NCI-H345 treated with DMSO at 0.1 percent for 48 hours (cell line): ENCODE data around the gene NOL4L.
"Not testable (repeated sequence)": the region's sequence is repeated elsewhere in the genome, so short reads cannot be mapped to it uniquely, and the experiment has no call there.

Source experiments
- DNase-seq: peaks from one replicate; lab custom pipeline; 2025; ENCODE audit not compliant: unreplicated experiment; lab: John Stamatoyannopoulos, UW

NOL4L gene

GRCh38 chr20:32474009-32474716 is 111.0 kb downstream of the NOL4L start:
- DNase-seq: no peak

GRCh38 chr20:32473231-32474008 is 111.7 kb downstream of the NOL4L start:
- DNase-seq: no peak

DNA sequence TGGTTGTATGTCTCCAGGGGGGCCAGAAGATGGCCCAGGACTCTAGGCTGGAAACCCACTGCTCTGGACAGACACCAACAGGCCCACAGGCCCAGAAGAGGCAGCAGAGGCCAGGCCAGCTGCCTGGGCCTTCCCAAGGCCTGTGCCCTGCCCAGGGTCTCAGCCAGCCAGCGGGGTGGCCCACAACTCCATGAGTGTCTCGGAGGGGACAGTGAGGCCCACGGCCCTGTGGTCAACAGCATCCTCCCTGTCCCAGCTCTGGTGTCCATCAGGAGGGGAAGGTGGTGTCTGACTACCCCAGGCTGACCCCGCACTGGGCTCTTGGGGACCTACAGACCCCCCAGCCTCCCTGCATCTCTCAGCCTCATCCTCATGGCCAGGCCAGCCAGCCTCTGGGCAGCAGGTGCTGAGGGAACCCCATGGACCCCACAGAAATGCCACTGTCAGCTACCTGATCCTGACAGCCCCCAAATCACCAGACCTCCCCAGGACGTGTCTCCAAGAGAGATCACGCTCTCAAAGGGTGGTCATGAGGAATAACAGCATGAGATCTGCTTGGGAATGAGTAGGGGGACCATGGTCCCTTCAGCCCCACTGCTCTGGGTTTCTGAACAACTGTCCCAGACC is 112.4 kb downstream of the NOL4L start:
- DNase-seq: no peak

DNA sequence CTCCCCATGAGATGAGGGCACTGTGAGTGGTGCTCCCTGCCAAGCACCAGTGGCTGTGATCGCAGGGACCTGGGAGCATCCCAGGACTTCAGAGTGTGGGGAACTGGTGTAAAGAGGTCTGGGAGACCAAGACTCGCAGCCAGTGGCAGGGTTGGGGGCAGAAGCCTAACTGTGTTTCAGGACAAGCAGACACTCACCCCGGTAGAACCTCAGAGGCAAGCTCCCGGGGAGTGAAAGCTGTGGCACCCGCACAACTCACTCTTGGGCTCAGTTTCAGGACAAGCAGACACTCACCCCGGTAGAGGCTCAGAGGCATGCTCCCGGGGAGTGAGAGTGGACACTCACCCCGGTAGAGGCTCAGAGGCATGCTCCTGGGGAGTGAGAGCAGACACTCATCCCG is 114.2 kb downstream of the NOL4L start:
- DNase-seq: no peak

DNA sequence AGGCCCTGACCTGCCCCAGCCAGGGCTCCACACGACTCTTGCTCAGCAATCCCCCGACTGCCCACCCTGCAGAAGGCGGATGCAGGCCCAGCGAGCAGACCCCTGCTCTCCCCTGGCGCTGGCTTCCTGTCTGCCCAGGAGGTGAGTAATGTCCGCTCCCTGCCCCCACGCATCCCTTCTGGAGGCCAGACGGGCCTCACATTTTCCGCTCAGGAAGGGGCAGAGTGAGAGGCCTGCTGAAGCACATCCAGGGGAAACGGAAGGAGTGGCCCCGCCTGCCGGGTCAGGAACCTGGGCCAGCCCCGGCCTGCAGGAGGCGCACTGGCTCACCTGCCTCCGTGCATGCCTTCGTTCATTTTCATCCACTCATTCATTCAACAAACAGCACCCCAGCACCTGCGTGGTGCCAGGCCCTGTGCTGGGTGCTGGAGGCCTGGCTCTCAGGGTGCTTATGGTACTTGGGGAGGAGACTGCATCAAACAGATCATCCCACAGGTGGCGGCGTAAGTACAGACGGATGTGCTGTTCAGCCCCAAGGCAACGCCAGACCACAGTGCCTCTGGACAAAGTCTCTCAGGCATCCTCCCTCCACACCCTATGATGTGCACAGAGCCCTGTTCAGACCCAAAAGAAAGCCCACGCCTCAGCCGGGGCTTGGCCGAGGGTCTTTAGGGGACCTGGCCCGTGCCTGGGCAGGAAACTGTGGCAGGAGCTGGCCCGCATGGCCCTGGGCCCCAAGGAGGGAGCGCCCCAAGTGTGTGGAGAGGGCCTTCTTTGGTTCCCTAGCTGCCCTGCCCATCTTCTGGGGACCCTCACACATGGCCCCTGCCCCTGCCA is 114.9 kb downstream of the NOL4L start:
- DNase-seq: no peak

GRCh38 chr20:32468860-32469259 is 116.3 kb downstream of the NOL4L start:
- no peak for DNase-seq

GRCh38 chr20:32468313-32468640 is 116.9 kb downstream of the NOL4L start:
- DNase-seq: no peak

GRCh38 chr20:32467506-32468312 is 117.4 kb downstream of the NOL4L start:
- DNase-seq: no peak

GRCh38 chr20:32466739-32467505 is 118.2 kb downstream of the NOL4L start:
- DNase-seq: no peak

DNA sequence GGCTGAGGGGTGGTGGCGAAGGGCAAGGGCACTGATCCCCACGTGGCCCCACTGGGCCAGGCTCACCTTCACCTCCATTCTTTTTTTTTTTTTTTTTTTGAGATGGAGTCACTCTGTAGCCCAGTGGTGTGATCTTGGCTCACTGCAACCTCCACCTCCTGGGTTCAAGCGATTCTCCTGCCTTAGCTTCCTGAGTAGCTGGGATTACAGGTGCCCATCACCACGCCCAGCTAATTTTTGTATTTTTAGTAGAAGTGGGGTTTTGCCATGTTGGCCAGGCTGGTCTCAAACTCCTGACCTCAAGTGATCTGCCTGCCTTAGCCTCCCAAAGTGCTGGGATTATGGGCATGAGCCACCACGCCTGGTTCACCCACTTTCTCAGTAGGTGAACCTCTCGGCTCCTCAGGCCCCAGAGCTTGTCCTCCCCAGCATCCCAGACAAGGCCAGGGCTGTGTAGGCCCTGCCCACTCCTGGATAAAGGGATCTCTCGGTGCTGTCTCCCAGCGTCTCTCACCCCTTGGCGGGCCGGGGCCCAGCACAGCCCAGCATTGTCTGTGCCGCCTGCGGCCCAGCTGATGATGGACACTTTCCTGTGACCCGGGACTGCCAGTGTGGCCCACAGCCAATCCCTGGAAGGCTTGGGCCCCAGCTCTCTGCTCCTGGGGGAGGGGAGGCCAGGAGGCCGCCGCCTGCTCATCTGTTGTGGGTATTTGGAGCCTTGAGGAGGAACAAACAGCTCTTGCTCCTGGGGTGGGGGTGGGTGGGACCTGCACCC is 119.0 kb downstream of the NOL4L start:
- DNase-seq: not testable (repeated sequence)

- no peak for DNase-seq
These were observed 119.8 kb downstream of the NOL4L start for GRCh38 chr20:32465092-32465900.

DNA sequence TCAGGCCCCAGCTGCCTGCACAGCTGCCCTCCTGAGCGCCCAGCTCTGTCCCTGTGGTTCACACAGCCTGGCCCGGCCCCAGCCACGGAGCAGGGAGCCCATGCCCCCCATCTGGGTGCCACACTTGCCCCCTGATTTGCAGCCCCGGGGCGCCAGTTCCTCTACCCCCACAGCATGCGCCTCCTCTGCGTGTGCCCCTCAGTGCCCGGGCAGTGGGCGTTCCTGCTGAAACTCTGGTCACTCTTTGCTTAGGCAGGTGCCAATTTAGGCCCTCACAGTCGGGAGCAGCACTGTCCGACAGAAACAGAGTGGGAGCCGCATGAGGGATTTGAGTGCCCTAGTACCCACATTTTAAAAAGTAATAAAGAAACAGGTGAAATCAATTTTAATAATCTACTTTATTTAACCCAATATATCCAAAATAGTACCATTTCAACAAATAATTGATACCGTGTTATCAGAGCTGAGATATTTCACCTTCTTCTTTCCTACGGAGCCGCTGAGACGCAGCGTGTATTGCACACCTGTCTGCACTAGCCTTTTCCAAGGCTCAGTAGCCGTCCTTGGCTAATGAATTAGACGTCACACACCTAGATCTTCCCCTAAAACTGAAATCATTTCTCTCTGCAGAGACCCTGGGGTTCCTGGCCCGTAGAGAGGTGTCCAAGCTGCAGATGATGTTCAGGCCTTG is 120.6 kb downstream of the NOL4L start:
- DNase-seq: no peak

GRCh38 chr20:32463642-32464400 is 121.3 kb downstream of the NOL4L start:
- DNase-seq: no peak

- DNase-seq: no peak
These were observed 122.1 kb downstream of the NOL4L start for GRCh38 chr20:32462900-32463641.

- DNase-seq: no peak
These were observed 123.1 kb downstream of the NOL4L start for GRCh38 chr20:32461836-32462600.
